HG03565 (cell line): ENCODE measurements around the gene PCDHGB6.
"Not testable (repeated sequence)": the region's sequence is repeated elsewhere in the genome, so short reads cannot be mapped to it uniquely, and the experiment has no call there.

Experiments used
- ATAC-seq: cut with Tn5 transposase; IDR thresholded peaks from one replicate; pipeline ENCODE4 v1.9.1; 2021; ENCODE audit warnings: mild to moderate bottlenecking, moderate library complexity; ENCODE audit not compliant: unreplicated experiment

The PCDHGB6 gene

GRCh38 chr5:141417494-141418172 lies 9.8 kb downstream of the PCDHGB6 start, which contains the start of gene PCDHGB7:
Gene PCDHGB7, plus strand, starts transcription at chr5:141417677. Its CDS starts 183 bp downstream, at chr5:141417860.
- ATAC-seq = peak; percentile 68

- no peak for ATAC-seq
These were observed 11.5 kb downstream of the PCDHGB6 start for GRCh38 chr5:141419074-141419880.

- peak; percentile 38 for ATAC-seq
These were observed 13.2 kb downstream of the PCDHGB6 start, which contains the start of gene PCDHGA11 for GRCh38 chr5:141420855-141421488. Gene PCDHGA11, plus strand, starts transcription at chr5:141421051. Its CDS starts 177 bp downstream, at chr5:141421228.

GRCh38 chr5:141421489-141421855 lies 13.7 kb downstream of the PCDHGB6 start:
- ATAC-seq = no peak

- ATAC-seq = no peak
These were observed 15.0 kb downstream of the PCDHGB6 start for GRCh38 chr5:141422742-141423291.

- ATAC-seq = no peak
These were observed 20.1 kb downstream of the PCDHGB6 start for GRCh38 chr5:141427783-141428426.

GRCh38 chr5:141430332-141431113 lies 22.7 kb downstream of the PCDHGB6 start, which contains the start of gene PCDHGA12:
Gene PCDHGA12, plus strand, starts transcription at chr5:141430507. Its CDS starts 253 bp downstream, at chr5:141430760.
- ATAC-seq = peak; percentile 92

GRCh38 chr5:141431286-141431685 lies 23.5 kb downstream of the PCDHGB6 start:
- ATAC-seq = no peak

- ATAC-seq = not testable (repeated sequence)
These were observed 24.5 kb downstream of the PCDHGB6 start for GRCh38 chr5:141432308-141432707.

GRCh38 chr5:141432726-141433125 lies 24.9 kb downstream of the PCDHGB6 start:
- not testable (repeated sequence) for ATAC-seq

- no peak for ATAC-seq
These were observed 26.2 kb downstream of the PCDHGB6 start for GRCh38 chr5:141434006-141434405.

- no peak for ATAC-seq
These were observed 29.4 kb downstream of the PCDHGB6 start for GRCh38 chr5:141437221-141437620.

- ATAC-seq = no peak
These were observed 31.8 kb downstream of the PCDHGB6 start for GRCh38 chr5:141439411-141440141.

- ATAC-seq = no peak
These were observed 32.5 kb downstream of the PCDHGB6 start for GRCh38 chr5:141440341-141440740.

GRCh38 chr5:141441571-141442170 lies 33.9 kb downstream of the PCDHGB6 start:
- ATAC-seq = no peak
